GM12878 (cell line): ENCODE data around the gene MCHR1.

Source experiments
- BCL11A ChIP-seq: IDR thresholded peaks from 2 replicates; pipeline ENCODE4 v1.6.1; 2011; ENCODE audit warnings: low read depth, low read length
- EZH2 ChIP-seq: IDR thresholded peaks from 2 replicates; pipeline ENCODE4 v1.6.1; 2012; ENCODE audit warnings: low read depth, mild to moderate bottlenecking, control low read depth, inconsistent platforms, low read length, borderline replicate concordance; ENCODE audit not compliant: control insufficient read depth
- NR2F1 ChIP-seq: fragments of 450-650 bp; conservative IDR thresholded peaks from 2 replicates; pipeline ENCODE4 v1.6.1; 2017; ENCODE audit warnings: mild to moderate bottlenecking
- RBBP5 ChIP-seq: fragments of 200-600 bp; sonication (generic); conservative IDR thresholded peaks from 2 replicates; pipeline ENCODE4 v1.6.1; 2016
- SRF ChIP-seq, 2 experiments: IDR thresholded peaks; 2 replicates each; pipeline ENCODE4 v1.6.1; 2011; ENCODE audit warnings: low read depth in 2 of 2, low read length in 2 of 2, mild to moderate bottlenecking in 1 of 2, moderate library complexity in 1 of 2
- STAT3 ChIP-seq: IDR thresholded peaks from 2 replicates; pipeline ENCODE4 v1.6.1; 2011; ENCODE audit warnings: low read depth, low read length, improper control_type of control experiment
- TF ChIP-seq, protein P1 (sequence below): fragments of 450-650 bp; conservative IDR thresholded peaks from 2 replicates; pipeline ENCODE4 v1.6.1; 2017; ENCODE audit warnings: mild to moderate bottlenecking, moderate library complexity
- TF ChIP-seq, protein P2 (sequence below): IDR thresholded peaks from 2 replicates; pipeline ENCODE4 v1.6.1; 2012; ENCODE audit warnings: mild to moderate bottlenecking, low read depth, low read length

GRCh38 chr22:40637183-40638150, 41.8 kb upstream of the MCHR1 start:
- TF ChIP-seq EZH2: no peak
- no peak for TF ChIP-seq STAT3
- no peak for TF ChIP-seq BCL11A
- TF ChIP-seq SRF (IDR thresholded peaks at IDR 0.05; ENCODE audit: low read depth in 2 of 2, low read length in 2 of 2): no peak
- no peak for TF ChIP-seq NR2F1
- TF ChIP-seq RBBP5: no peak
- TF ChIP-seq, protein P1, sequence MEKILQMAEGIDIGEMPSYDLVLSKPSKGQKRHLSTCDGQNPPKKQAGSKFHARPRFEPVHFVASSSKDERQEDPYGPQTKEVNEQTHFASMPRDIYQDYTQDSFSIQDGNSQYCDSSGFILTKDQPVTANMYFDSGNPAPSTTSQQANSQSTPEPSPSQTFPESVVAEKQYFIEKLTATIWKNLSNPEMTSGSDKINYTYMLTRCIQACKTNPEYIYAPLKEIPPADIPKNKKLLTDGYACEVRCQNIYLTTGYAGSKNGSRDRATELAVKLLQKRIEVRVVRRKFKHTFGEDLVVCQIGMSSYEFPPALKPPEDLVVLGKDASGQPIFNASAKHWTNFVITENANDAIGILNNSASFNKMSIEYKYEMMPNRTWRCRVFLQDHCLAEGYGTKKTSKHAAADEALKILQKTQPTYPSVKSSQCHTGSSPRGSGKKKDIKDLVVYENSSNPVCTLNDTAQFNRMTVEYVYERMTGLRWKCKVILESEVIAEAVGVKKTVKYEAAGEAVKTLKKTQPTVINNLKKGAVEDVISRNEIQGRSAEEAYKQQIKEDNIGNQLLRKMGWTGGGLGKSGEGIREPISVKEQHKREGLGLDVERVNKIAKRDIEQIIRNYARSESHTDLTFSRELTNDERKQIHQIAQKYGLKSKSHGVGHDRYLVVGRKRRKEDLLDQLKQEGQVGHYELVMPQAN: peak; percentile 63
- TF ChIP-seq, protein P2, sequence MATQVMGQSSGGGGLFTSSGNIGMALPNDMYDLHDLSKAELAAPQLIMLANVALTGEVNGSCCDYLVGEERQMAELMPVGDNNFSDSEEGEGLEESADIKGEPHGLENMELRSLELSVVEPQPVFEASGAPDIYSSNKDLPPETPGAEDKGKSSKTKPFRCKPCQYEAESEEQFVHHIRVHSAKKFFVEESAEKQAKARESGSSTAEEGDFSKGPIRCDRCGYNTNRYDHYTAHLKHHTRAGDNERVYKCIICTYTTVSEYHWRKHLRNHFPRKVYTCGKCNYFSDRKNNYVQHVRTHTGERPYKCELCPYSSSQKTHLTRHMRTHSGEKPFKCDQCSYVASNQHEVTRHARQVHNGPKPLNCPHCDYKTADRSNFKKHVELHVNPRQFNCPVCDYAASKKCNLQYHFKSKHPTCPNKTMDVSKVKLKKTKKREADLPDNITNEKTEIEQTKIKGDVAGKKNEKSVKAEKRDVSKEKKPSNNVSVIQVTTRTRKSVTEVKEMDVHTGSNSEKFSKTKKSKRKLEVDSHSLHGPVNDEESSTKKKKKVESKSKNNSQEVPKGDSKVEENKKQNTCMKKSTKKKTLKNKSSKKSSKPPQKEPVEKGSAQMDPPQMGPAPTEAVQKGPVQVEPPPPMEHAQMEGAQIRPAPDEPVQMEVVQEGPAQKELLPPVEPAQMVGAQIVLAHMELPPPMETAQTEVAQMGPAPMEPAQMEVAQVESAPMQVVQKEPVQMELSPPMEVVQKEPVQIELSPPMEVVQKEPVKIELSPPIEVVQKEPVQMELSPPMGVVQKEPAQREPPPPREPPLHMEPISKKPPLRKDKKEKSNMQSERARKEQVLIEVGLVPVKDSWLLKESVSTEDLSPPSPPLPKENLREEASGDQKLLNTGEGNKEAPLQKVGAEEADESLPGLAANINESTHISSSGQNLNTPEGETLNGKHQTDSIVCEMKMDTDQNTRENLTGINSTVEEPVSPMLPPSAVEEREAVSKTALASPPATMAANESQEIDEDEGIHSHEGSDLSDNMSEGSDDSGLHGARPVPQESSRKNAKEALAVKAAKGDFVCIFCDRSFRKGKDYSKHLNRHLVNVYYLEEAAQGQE: no peak
